Measurements from ENCODE around the gene EBF4. TPM values are rescaled to one million over a fixed set of nuclear protein-coding genes. Genes with fewer than 3 reads are reported as not detected.

Gene EBF4
- total RNA-seq, 1 experiment from 2014 or later: 11.4 TPM

- Histone ChIP-seq H3K9ac (ENCODE audit: low read length) (no peak overlapping the region), H3K4me1 (ENCODE audit: control insufficient read depth in 1 of 2, insufficient read depth in 2 of 2, low read length in 2 of 2) (peaks cover 0 to 11% of the 10 kb centered on the region in 2 experiments; a peak in 2 of 4 replicates), H3K4me2 (ENCODE audit: low read length) (no peak overlapping the region), H3K27me3 (ENCODE audit: insufficient read depth, low read length) (no peaks in the 10 kb centered on the region; the same call in 1 of the 2 replicates), H2AFZ (ENCODE audit: low read depth, low read length, poor library complexity, severe bottlenecking) (peak overlapping the region; percentile 84), H3K79me2 (ENCODE audit: insufficient read depth, low read length) (no peaks in the 10 kb centered on the region), H4K20me1 (ENCODE audit: insufficient read depth) (no peaks in the 10 kb centered on the region), H3K27ac (ENCODE audit: low read depth, low read length) (no peak overlapping the region), H3K36me3 (ENCODE audit: control insufficient read depth in 1 of 2, insufficient read depth in 2 of 2, low read length in 2 of 2) (no peaks in the 10 kb centered on the region), H3K9me2 (ENCODE audit: insufficient read depth) (no peaks in the 10 kb centered on the region), H3K4me3 (replicated peaks in 1 of 2; ENCODE audit: low read depth in 1 of 2, low read length in 2 of 2) (no peak overlapping the region), H3K9me3 (ENCODE audit: control insufficient read depth in 1 of 2, insufficient read depth in 1 of 2, low read depth in 1 of 2, low read length in 2 of 2) (no peaks in the 10 kb centered on the region)
- ATAC-seq (no peak), DNase-seq (ENCODE audit: low read depth, low spot score) (no peak)
- RAD21 ChIA-PET (ENCODE audit: low non-redundant PET in 1 of 2, low total read pairs in 2 of 2, uncharacterized antibody in 2 of 2, unreplicated experiment in 2 of 2): no interaction called here
- POLR2A ChIA-PET: no interaction called here
- CTCF ChIA-PET: interaction anchor here (1.4 kb wide), 1 partner anchor 56 kb away, joined by 3 read pairs; no protein-coding TSS in a partner anchor
- no TSS peak for BruUV-seq (replicated peaks)
- TF ChIP-seq ELF1 (IDR thresholded peaks at IDR 0.05; ENCODE audit: borderline replicate concordance, low read depth): no peak
- peak; percentile 86 for TF ChIP-seq TCF7L2 (IDR thresholded peaks at IDR 0.05; ENCODE audit: borderline replicate concordance, extremely low read depth, insufficient read depth, insufficient read length)
- intact Hi-C loops (cut with micrococcal nuclease): loop anchor here (5.0 kb wide), 1 partner anchor 165 kb away; no protein-coding TSS in a partner anchor
Observed at GRCh38 chr20:2687514-2687913, 5.1 kb upstream of the EBF4 start.

DNA sequence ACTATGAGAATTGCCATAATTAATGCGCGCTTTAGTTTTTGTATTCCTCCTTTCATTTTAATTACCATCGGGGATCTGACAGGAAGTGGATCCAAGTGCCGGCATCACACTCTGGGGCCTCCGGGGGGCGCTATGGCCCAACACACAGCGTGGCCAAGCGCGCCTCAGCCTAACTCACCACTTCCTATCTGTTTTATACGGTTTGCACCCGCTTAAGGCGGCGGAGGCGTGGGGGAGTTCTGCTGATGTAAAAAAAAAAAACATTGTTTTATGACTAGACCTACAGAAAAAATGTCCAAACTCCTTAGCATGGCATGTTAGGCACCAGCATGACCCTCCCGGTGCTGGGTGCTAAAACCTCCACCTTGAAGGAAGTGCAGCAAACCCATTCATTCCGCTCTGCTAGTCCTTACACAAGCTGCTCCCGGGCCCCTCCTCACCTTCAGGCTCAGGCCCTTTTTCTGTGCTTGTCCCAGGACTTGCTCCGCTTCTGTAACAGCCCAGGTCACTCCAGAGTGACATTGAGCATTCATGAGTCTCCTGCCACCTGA is 4.5 kb upstream of the EBF4 start:
- no peaks in the 10 kb centered on the region for H3K79me2 ChIP-seq (ENCODE audit: insufficient read depth, low read length)
- H3K9ac ChIP-seq (ENCODE audit: low read length): no peak overlapping the region
- H3K9me3 ChIP-seq (ENCODE audit: control insufficient read depth in 1 of 2, insufficient read depth in 1 of 2, low read depth in 1 of 2, low read length in 2 of 2): no peaks in the 10 kb centered on the region
- no peak for TF ChIP-seq EGR1 (IDR thresholded peaks at IDR 0.05; ENCODE audit: low read depth)
- peak; percentile 72 for TF ChIP-seq RAD21 (IDR thresholded peaks at IDR 0.05; ENCODE audit: low read depth)
- TF ChIP-seq SP1 (IDR thresholded peaks at IDR 0.05; ENCODE audit: low read depth): no peak
- peak; percentile 47 to 82 (median 75) for TF ChIP-seq CTCF (IDR thresholded peaks at IDR 0.05 in 2 of 3, conservative IDR thresholded peaks at IDR 0.05 in 1 of 3; ENCODE audit: borderline replicate concordance in 1 of 3, insufficient read depth in 1 of 3, low read depth in 2 of 3, low read length in 2 of 3)
- no peaks in the 10 kb centered on the region for H4K20me1 ChIP-seq (ENCODE audit: insufficient read depth)
- RAD21 ChIA-PET (ENCODE audit: low non-redundant PET in 1 of 2, low total read pairs in 2 of 2, uncharacterized antibody in 2 of 2, unreplicated experiment in 2 of 2): interaction anchor here in 1 of 2 experiments (0.6 kb wide), 1 partner anchor 9 kb away, joined by 4 read pairs; no protein-coding TSS in a partner anchor
- peak overlapping the region; percentile 84 for H2AFZ ChIP-seq (ENCODE audit: low read depth, low read length, poor library complexity, severe bottlenecking)
- no peak overlapping the region for H3K4me2 ChIP-seq (ENCODE audit: low read length)
- H3K27me3 ChIP-seq (ENCODE audit: insufficient read depth, low read length): no peaks in the 10 kb centered on the region
- no TSS peak for BruUV-seq (replicated peaks)
- H3K9me2 ChIP-seq (ENCODE audit: insufficient read depth): no peaks in the 10 kb centered on the region
- H3K36me3 ChIP-seq (ENCODE audit: control insufficient read depth in 1 of 2, insufficient read depth in 2 of 2, low read length in 2 of 2): no peaks in the 10 kb centered on the region
- DNase-seq (ENCODE audit: low read depth, low spot score): peak; percentile 15
- no peak overlapping the region for H3K4me3 ChIP-seq (replicated peaks in 1 of 2; ENCODE audit: low read depth in 1 of 2, low read length in 2 of 2)
- no peak overlapping the region for H3K27ac ChIP-seq (ENCODE audit: low read depth, low read length)
- intact Hi-C loops (cut with micrococcal nuclease): loop anchor here (2.0 to 5.0 kb wide), 2 partner anchors 55 to 164 kb away; no protein-coding TSS in a partner anchor
- H3K4me1 ChIP-seq (ENCODE audit: control insufficient read depth in 1 of 2, insufficient read depth in 2 of 2, low read length in 2 of 2): peaks cover 0 to 11% of the 10 kb centered on the region in 2 experiments; a peak in 2 of 4 replicates
- POLR2A ChIA-PET: no interaction called here
- CTCF ChIA-PET: interaction anchor here (1.2 to 1.7 kb wide), 3 partner anchors 54 to 65 kb away, joined by 3 to 6 read pairs (median 5); no protein-coding TSS in a partner anchor
- ATAC-seq: peak; percentile 56
